Smooth muscle cell (in vitro differentiated cells): ENCODE data around the gene TOR1A. TPM values are rescaled to one million over a fixed set of nuclear protein-coding genes. Genes with fewer than 3 reads are reported as not detected.

Experiments
- DNase-seq: peaks from one replicate; lab custom pipeline; 2025; ENCODE audit not compliant: unreplicated experiment; lab: John Stamatoyannopoulos, UW
- H2AFZ ChIP-seq: fragments of 200-600 bp; sonication (generic); 2 replicates; pipeline ENCODE4 v1.6.0; 2016; ENCODE audit warnings: antibody characterized with exemption, low read depth, mild to moderate bottlenecking
- H3F3A ChIP-seq: fragments of 200-600 bp; sonication (generic); 2 replicates; pipeline ENCODE4 v1.6.0; 2017; ENCODE audit warnings: antibody characterized with exemption, low read depth
- H3K27ac ChIP-seq: fragments of 200-600 bp; sonication (generic); 2 replicates; pipeline ENCODE4 v1.5.1; 2016; ENCODE audit warnings: low read depth, mild to moderate bottlenecking
- H3K27me3 ChIP-seq: fragments of 200-600 bp; sonication (generic); 2 replicates; pipeline ENCODE4 v1.6.1; 2016; ENCODE audit warnings: low read depth, mild to moderate bottlenecking
- H3K36me3 ChIP-seq: fragments of 200-600 bp; sonication (generic); 2 replicates; pipeline ENCODE4 v1.5.1; 2016; ENCODE audit warnings: low read depth
- H3K4me1 ChIP-seq: fragments of 200-600 bp; sonication (generic); 2 replicates; pipeline ENCODE4 v1.5.1; 2016; ENCODE audit warnings: low read depth
- H3K4me2 ChIP-seq: fragments of 200-600 bp; sonication (generic); 2 replicates; pipeline ENCODE4 v1.6.0; 2016; ENCODE audit warnings: mild to moderate bottlenecking
- H3K4me3 ChIP-seq: fragments of 200-600 bp; sonication (generic); 2 replicates; pipeline ENCODE4 v1.5.1; 2016; ENCODE audit warnings: mild to moderate bottlenecking
- H3K79me2 ChIP-seq: fragments of 200-600 bp; sonication (generic); 2 replicates; pipeline ENCODE4 v1.6.0; 2016; ENCODE audit warnings: low read depth, mild to moderate bottlenecking
- H3K9ac ChIP-seq: fragments of 200-600 bp; sonication (generic); 2 replicates; pipeline ENCODE4 v1.6.0; 2016; ENCODE audit warnings: low read depth
- H3K9me3 ChIP-seq: fragments of 200-600 bp; sonication (generic); replicated peaks from 2 replicates; pipeline ENCODE4 v1.5.1; 2016; ENCODE audit warnings: low read depth
- H4K20me1 ChIP-seq: fragments of 200-600 bp; sonication (generic); 2 replicates; pipeline ENCODE4 v1.6.0; 2016; ENCODE audit warnings: low read depth
- WGBS: methylation state at CpG from one replicate; pipeline ENCODE4 v1.1.7; 2016; ENCODE audit warnings: low lambda C conversion rate; 5-methylcytosine and 5-hydroxymethylcytosine counted together
- polyA plus RNA-seq: library from polyadenylated mRNA; unstranded; fragments of >200 nt; fragmentation: Nextera tagmentation; extraction: Ambion mirVana; gene quantifications from 2 replicates; pipeline ENCODE4 v1.2.1, GENCODE V29; 2016
- total RNA-seq: library from RNA; depleted of rRNA; stranded (reverse); fragments of >200 nt; gene quantifications from 2 replicates; pipeline ENCODE4 v1.2.3, GENCODE V29; 2014
- TF ChIP-seq, protein P1 (sequence below): fragments of 200-600 bp; sonication (generic); IDR thresholded peaks from 2 replicates; pipeline ENCODE4 v1.5.1; 2017; ENCODE audit warnings: borderline replicate concordance, mild to moderate bottlenecking, antibody characterized with exemption; ENCODE audit not compliant: insufficient read depth, poor library complexity, severe bottlenecking

Gene TOR1A
- total and polyA plus RNA-seq, 2 experiments from 2014 or later: 38.5 to 46.1 TPM

DNA sequence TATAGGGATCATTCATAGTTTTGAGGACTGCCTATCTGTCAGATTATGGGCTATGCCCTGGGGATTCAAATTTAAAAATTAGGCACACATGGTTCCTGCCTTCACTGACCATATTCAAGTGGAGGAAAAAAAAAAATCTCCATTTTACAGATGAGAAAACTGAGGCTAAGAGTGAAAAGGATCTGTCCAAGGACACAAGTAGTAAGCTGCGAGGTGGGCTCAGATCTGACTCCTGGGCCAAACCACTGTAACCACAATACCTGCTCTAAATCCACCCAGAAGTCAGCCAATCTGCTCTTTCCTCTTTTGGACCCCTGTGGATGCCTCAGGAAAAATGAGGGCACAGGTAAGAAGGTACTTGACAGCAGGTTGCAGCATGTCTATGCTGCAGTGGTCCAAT, 2.8 kb upstream of the TOR1A start:
- H3K4me2 ChIP-seq: no peak overlapping the region

DNA sequence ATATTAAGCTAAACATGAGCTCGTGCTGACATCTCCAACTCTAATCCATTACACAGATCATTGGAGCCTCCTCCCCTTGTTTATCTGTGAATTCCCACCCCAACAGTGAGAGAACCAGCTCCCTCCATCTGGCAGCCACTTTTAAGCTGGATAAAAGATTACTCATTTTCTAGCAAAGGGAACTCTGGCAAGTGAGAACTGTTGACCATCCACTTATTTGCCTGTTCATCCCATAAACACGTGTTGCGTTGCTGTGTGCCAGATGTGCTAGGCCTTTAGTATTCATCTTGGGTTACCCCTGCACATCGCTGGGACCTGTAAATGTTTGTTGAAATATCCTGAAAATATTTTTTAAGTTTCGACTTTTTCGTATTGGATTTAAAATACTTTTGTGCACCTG, 2.4 kb upstream of the TOR1A start:
- DNase-seq: no peak
- Histone ChIP-seq H3K36me3 (peaks cover 4% of the 10 kb centered on the region), H2AFZ (no peak overlapping the region), H3K4me1 (peaks cover 6% of the 10 kb centered on the region), H3K79me2 (peaks cover 18% of the 10 kb centered on the region), H3K4me2 (no peak overlapping the region), H3K4me3 (no peak overlapping the region), H3K27ac (no peak overlapping the region), H3F3A (no peaks in the 10 kb centered on the region), H3K27me3 (no peaks in the 10 kb centered on the region), H3K9me3 (no peaks in the 10 kb centered on the region), H4K20me1 (no peaks in the 10 kb centered on the region), H3K9ac (no peak overlapping the region)
- TF ChIP-seq, protein P1, sequence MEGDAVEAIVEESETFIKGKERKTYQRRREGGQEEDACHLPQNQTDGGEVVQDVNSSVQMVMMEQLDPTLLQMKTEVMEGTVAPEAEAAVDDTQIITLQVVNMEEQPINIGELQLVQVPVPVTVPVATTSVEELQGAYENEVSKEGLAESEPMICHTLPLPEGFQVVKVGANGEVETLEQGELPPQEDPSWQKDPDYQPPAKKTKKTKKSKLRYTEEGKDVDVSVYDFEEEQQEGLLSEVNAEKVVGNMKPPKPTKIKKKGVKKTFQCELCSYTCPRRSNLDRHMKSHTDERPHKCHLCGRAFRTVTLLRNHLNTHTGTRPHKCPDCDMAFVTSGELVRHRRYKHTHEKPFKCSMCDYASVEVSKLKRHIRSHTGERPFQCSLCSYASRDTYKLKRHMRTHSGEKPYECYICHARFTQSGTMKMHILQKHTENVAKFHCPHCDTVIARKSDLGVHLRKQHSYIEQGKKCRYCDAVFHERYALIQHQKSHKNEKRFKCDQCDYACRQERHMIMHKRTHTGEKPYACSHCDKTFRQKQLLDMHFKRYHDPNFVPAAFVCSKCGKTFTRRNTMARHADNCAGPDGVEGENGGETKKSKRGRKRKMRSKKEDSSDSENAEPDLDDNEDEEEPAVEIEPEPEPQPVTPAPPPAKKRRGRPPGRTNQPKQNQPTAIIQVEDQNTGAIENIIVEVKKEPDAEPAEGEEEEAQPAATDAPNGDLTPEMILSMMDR: no peak
- 95% methylated on average over 6 of the region's 6 CpGs for WGBS

More for the DNA sequence above, 2.8 kb upstream of the TOR1A start:
- Histone ChIP-seq H2AFZ (no peak overlapping the region), H3K9ac (no peak overlapping the region), H3K79me2 (peaks cover 13% of the 10 kb centered on the region), H3K9me3 (no peaks in the 10 kb centered on the region), H3K36me3 (peaks cover 8% of the 10 kb centered on the region), H3K27me3 (no peaks in the 10 kb centered on the region), H4K20me1 (no peaks in the 10 kb centered on the region), H3K27ac (no peak overlapping the region), H3K4me3 (no peak overlapping the region), H3F3A (no peaks in the 10 kb centered on the region), H3K4me1 (peaks cover 6% of the 10 kb centered on the region)
- no peak for DNase-seq
- WGBS: 96% methylated on average over 1 of the region's 1 CpG
- TF ChIP-seq, protein P1: no peak

DNA sequence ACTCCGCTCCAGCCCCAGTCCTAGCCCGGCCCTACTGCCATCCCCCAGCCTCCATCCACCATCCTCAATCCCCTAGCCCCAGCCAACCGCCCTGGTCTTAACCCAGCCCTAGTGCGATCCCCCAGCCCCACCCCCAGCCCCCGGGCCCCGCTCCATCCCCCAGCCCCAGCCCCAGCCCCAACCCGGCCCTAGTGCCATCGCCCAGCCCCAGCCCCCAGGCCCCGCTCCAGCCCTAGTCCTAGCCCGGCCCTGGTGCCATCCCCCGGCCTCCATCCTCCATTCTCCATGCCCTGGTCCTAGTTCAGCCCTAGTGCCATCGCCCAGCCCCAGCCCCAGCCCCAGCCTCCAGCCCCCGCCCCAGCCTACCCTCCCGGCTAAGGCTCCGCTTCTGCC, 398 bp downstream of the TOR1A start:
- Histone ChIP-seq H2AFZ (no peak overlapping the region), H3F3A (no peaks in the 10 kb centered on the region), H3K27me3 (no peaks in the 10 kb centered on the region), H3K9me3 (no peaks in the 10 kb centered on the region), H3K4me3 (peak overlapping the region; percentile 78), H3K79me2 (peaks cover 19% of the 10 kb centered on the region), H3K4me2 (peak overlapping the region; percentile 91), H3K9ac (peak overlapping the region; percentile 73), H4K20me1 (no peaks in the 10 kb centered on the region), H3K36me3 (no peaks in the 10 kb centered on the region), H3K4me1 (peaks cover 6% of the 10 kb centered on the region), H3K27ac (no peak overlapping the region)
- 3% methylated on average over 4 of the region's 15 CpGs for WGBS
- TF ChIP-seq, protein P1: no peak
- no peak for DNase-seq

DNA sequence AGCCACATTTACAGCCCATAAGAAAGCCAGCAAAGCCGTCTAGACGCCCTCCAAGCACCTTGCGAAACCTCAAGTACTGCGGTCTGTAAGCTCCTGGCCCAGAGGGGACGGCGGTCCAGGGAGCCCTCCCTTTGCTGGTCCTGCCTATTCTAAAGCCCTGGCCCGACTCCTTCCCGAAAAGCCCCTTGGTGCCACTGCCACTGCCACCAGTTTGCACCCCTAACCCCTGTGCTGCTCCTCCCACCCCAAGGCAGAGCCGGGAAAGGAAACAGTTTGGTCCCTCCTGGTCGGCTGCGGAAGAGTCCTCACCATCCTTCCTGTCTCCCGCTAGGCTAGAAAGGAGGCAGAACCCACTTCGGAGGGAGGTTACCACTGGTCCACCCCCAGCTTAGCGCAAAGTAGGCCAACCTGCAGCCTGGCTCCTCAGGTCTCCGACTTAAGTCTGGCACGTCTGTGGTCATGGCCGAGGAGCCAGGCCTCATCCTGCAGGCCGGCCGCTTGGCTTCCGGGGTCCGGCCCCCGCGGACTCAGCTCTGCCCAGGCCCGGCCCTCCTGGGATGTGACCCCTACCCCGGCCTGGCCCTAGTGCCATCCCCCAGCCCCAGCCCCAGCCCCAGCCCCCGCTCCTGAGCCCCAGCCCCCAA, 916 bp downstream of the TOR1A start:
- Histone ChIP-seq H3K9me3 (no peaks in the 10 kb centered on the region), H3K4me1 (peaks cover 6% of the 10 kb centered on the region), H3K27me3 (no peaks in the 10 kb centered on the region), H3K9ac (peak overlapping the region; percentile 73), H3K27ac (no peak overlapping the region), H3K36me3 (no peaks in the 10 kb centered on the region), H3K4me2 (peak overlapping the region; percentile 91), H3F3A (no peaks in the 10 kb centered on the region), H3K79me2 (peaks cover 19% of the 10 kb centered on the region), H2AFZ (no peak overlapping the region), H4K20me1 (no peaks in the 10 kb centered on the region), H3K4me3 (peak overlapping the region; percentile 78)
- no peak for DNase-seq
- WGBS: 22% methylated on average over 25 of the region's 26 CpGs
- TF ChIP-seq, protein P1: no peak
